ENCODE measurements around the gene DAB1.

Gene DAB1

DNA sequence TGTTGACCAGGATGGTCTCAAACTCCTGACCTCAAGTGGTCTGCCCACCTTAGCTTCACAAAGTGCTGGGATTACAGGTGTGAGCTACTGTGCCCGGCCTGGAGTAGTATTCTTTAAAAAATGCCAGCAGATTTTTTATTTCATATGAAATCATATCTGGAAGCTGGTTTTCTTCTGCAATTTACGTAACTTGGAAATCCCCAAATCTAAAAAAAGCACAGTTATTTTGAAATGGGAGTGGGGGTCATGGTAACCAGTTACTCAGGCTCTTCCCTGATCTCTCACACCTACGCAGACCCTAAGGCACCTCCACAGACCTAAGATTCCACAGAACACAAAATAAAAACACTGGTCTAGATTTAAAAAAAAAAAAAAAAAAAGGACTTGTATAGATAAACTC lies 219.8 kb downstream of the DAB1 start:
- DNase-seq (no peak), ATAC-seq (no peak)
- no peaks in the 10 kb centered on the region for H3K27me3 Mint-ChIP-seq
- no peak overlapping the region for H3K4me3 Mint-ChIP-seq
- H3K27ac Mint-ChIP-seq: no peak overlapping the region
- no peaks in the 10 kb centered on the region for H3K4me1 Mint-ChIP-seq
- no peaks in the 10 kb centered on the region for H3K9me3 Mint-ChIP-seq
- H3K36me3 Mint-ChIP-seq (ENCODE audit: low read depth): no peaks in the 10 kb centered on the region

DNA sequence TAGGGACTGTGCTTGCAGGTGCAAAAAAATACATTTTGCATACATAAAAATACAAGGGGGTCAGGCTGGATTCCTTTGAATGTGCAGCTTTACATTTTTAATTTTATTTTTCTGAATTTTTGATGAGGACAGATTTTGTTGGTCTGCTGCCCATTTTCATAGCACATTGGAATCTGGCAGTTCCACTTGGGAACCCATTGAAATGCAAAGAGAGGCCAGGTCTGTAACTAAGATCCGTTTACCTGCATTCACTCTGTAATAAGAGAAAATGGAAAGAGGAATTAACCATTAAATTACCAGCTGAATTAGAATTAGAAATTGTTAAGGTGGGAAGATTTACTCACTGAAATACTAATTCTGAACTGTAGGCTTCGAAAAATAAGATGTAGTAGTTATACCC lies 221.6 kb downstream of the DAB1 start:
- DNase-seq: no peak
- ATAC-seq: no peak
- Mint-ChIP-seq H3K4me3 (no peak overlapping the region), H3K27me3 (no peaks in the 10 kb centered on the region), H3K4me1 (no peaks in the 10 kb centered on the region), H3K9me3 (no peaks in the 10 kb centered on the region), H3K36me3 (ENCODE audit: low read depth) (no peaks in the 10 kb centered on the region), H3K27ac (no peak overlapping the region)

DNA sequence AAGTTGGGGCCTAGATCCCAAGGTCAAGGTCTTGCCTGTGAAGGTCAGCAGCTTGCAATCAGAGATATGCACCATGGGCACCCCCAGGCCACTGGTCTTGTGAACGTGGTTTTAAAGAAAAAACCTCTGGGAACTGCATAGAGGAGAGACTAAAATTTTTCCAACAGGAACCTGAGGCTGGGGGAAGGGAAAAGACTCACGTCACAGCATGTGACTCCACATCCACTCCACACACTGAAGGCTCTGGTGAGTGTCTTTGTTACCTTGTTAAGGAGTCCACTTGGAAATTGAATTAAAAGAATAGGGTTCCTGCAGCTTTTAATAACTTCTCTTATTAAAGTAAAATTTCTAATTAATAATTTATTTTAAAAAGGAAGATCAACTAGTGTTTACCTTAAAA lies 224.9 kb downstream of the DAB1 start:
- no peaks in the 10 kb centered on the region for H3K36me3 Mint-ChIP-seq (ENCODE audit: low read depth)
- no peak for ATAC-seq
- no peak overlapping the region for H3K4me3 Mint-ChIP-seq
- DNase-seq: no peak
- no peaks in the 10 kb centered on the region for H3K27me3 Mint-ChIP-seq
- H3K9me3 Mint-ChIP-seq: no peaks in the 10 kb centered on the region
- H3K27ac Mint-ChIP-seq: no peak overlapping the region
- H3K4me1 Mint-ChIP-seq: no peaks in the 10 kb centered on the region

DNA sequence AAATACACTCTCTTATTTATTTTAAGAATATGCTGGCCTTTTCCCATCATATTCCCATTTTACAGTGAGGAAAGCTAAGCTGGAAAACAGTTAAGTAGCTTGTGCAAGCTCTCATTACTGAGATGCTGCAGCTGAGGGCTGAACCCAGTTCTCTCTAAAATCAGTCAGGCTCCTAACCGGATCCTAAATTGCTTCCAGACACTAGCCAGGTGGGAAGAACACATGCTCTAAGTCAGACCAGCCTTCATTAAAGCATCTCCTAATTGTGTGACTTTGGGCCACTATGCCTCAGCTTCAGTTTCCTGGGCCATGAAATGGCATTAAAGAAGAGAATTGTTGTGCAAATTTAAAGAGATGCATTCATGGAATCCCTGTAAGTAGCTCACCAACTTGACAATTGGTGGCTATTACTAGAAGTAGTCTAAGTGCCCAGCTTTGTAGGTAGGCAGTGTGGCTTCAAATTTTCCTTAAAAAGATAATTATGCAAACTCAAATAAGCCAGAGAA lies 228.4 kb downstream of the DAB1 start:
- ATAC-seq: no peak

DNA sequence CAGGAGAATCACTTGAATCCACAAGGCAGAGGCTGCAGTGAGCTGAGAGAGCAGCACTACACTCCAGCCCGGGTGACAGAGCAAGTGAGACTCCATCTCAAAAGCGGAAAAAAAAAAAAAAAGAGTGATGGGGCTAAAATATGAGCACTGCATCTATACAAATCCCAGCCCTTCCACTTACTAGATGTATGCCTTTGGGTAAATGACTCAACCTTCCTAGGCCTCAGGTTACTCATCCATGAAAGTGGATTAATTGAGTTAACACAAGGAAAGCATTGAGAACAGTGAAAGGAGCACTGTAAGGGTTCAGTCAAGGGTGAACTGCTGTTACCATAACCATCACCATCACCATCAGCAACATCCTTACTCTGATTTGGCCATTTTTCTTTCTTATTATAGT lies 231.6 kb downstream of the DAB1 start:
- DNase-seq: no peak

More for the DNA sequence above, 228.4 kb downstream of the DAB1 start:
- H3K27me3 Mint-ChIP-seq: no peaks in the 10 kb centered on the region
- H3K4me3 Mint-ChIP-seq: no peak overlapping the region
- DNase-seq: no peak
- no peaks in the 10 kb centered on the region for H3K9me3 Mint-ChIP-seq
- H3K36me3 Mint-ChIP-seq (ENCODE audit: low read depth): no peaks in the 10 kb centered on the region
- H3K27ac Mint-ChIP-seq: no peak overlapping the region
- no peaks in the 10 kb centered on the region for H3K4me1 Mint-ChIP-seq

DNA sequence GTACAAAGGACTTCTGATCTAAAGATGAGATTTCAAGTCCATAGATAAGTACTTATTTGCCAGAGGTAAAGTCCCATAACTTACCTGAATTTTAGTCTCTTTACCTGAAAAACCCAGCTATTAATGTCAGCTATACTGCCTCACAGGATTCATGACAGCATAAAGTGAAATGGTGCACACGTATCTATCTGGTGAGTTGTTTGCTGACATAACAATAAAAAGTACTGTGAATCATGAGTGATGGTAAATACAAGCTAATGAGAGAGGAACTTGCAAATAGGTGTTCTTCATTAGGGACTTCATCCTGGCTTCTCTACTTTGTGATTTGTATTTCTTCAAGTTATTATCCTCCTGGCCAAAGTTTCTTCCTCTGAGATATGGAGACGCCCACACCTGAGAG lies 233.0 kb downstream of the DAB1 start:
- no peaks in the 10 kb centered on the region for H3K36me3 Mint-ChIP-seq (ENCODE audit: low read depth)

More for the DNA sequence above, 231.6 kb downstream of the DAB1 start:
- Mint-ChIP-seq H3K4me3 (no peak overlapping the region), H3K4me1 (no peaks in the 10 kb centered on the region), H3K36me3 (ENCODE audit: low read depth) (no peaks in the 10 kb centered on the region), H3K27me3 (no peaks in the 10 kb centered on the region), H3K9me3 (no peaks in the 10 kb centered on the region), H3K27ac (no peak overlapping the region)
- no peak for ATAC-seq

DNA sequence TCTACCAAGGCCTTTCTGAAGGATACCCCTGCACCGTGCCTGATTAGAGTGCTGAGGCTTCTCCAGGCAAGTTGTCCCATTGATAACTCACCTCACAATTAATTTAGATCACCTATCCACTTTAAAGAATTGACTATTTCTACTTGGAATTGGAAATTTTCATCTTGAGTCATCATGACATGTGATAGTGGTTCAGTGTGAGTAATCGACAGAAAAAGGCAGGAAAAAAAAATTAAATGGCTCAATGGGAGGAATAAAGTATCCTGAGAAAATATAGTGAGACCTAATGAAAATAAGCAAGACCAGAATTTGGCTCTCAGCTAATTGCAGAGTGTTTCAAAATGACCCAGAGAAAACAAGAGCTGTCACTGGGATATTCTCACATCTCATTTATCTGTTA lies 235.7 kb downstream of the DAB1 start:
- Mint-ChIP-seq H3K9me3 (no peaks in the 10 kb centered on the region), H3K27me3 (no peaks in the 10 kb centered on the region), H3K27ac (no peak overlapping the region), H3K4me3 (no peak overlapping the region), H3K4me1 (no peaks in the 10 kb centered on the region), H3K36me3 (ENCODE audit: low read depth) (no peaks in the 10 kb centered on the region)
- DNase-seq (no peak), ATAC-seq (no peak)

More for the DNA sequence above, 233.0 kb downstream of the DAB1 start:
- Mint-ChIP-seq H3K27ac (no peak overlapping the region), H3K4me3 (no peak overlapping the region), H3K27me3 (no peaks in the 10 kb centered on the region), H3K4me1 (no peaks in the 10 kb centered on the region), H3K9me3 (no peaks in the 10 kb centered on the region)
- DNase-seq (no peak), ATAC-seq (no peak)

DNA sequence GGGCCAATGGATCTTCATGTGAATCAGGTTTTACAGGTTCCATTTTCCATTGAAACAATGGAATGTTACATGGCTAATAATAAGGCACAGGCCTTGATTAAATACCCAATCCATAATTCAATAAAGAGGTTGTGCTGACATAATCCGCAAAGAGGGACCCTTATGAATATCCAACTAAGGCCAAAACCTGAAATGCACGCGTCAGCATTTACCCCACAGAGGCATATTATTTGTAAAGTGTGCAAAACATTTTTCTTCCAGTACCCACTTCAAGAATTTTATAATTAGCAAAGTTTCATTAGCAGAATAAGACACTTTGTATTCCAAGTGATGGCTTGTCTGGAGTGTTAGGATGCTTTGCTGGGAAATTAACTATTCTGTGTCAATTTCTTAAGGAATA lies 237.4 kb downstream of the DAB1 start:
- Mint-ChIP-seq H3K27ac (no peak overlapping the region), H3K4me1 (no peaks in the 10 kb centered on the region), H3K4me3 (no peak overlapping the region), H3K9me3 (no peaks in the 10 kb centered on the region), H3K36me3 (ENCODE audit: low read depth) (no peaks in the 10 kb centered on the region), H3K27me3 (no peaks in the 10 kb centered on the region)
- DNase-seq (no peak), ATAC-seq (no peak)

DNA sequence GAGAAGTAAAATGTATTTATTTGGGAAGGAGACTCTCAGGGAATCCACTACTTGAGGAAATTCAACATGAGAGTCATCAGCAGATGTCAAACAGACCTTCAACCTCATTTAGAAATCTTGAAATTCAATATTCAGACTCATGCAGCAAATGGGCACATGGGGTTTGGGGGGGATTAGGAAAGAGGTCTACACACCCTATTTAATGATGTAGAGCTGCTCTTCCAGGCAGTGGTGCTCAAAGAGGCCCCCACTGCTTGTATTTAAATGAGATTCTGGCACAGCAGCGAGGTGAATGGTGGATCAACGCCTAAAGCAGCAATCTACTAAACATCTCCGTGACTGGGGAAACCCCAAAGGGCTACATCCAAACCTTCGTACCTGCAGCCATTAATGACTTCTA lies 244.9 kb downstream of the DAB1 start:
- no peak for ATAC-seq
- no peak overlapping the region for H3K27ac Mint-ChIP-seq
- no peak overlapping the region for H3K4me3 Mint-ChIP-seq
- no peak for DNase-seq
- no peaks in the 10 kb centered on the region for H3K36me3 Mint-ChIP-seq (ENCODE audit: low read depth)
- peaks cover 9% of the 10 kb centered on the region for H3K9me3 Mint-ChIP-seq
- H3K27me3 Mint-ChIP-seq: no peaks in the 10 kb centered on the region
- H3K4me1 Mint-ChIP-seq: no peaks in the 10 kb centered on the region

DNA sequence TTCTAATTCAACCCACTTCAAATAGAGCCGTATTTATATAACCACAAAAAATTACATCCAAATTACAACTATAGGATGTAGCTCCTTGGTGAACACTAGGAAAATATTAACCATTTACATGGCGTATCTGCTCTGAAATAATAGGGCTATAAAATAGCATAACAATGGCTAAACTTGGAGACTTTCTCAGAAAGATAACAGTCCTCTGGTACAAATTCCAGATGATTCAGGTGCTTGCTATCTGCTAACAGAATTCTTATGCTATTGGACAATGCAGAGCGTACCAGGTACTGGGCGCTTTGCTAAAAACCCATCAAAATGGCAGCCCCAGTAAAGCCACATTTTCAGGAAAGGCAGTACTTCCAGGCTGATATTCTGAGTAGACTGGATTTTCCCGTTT lies 248.4 kb downstream of the DAB1 start:
- ATAC-seq: no peak
- Mint-ChIP-seq H3K27me3 (no peaks in the 10 kb centered on the region), H3K9me3 (peaks cover 12% of the 10 kb centered on the region), H3K4me1 (no peaks in the 10 kb centered on the region), H3K4me3 (no peak overlapping the region), H3K27ac (no peak overlapping the region), H3K36me3 (ENCODE audit: low read depth) (no peaks in the 10 kb centered on the region)
- no peak for DNase-seq

DNA sequence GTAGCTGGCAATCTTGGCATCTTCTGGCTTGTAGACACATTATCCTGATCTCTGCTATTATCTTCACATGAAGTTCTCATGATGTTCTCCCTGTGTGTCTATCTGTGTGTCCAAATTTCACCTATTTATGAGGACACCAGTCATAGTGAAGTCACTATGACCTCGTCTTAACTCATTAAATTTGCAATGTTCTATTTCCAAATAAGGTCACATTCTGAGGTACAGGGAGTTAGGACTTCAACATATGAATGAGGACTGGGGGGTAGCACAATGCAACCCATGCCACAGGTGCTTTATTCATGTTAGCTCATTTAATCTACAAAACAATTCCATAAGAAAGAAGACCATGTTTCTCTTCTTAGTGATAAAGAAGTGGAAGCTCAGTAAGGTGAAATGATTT lies 251.8 kb downstream of the DAB1 start:
- Mint-ChIP-seq H3K4me1 (no peaks in the 10 kb centered on the region), H3K27me3 (no peaks in the 10 kb centered on the region), H3K36me3 (ENCODE audit: low read depth) (no peaks in the 10 kb centered on the region), H3K27ac (no peak overlapping the region), H3K9me3 (peaks cover 9% of the 10 kb centered on the region), H3K4me3 (no peak overlapping the region)
- no peak for ATAC-seq
- no peak for DNase-seq

DNA sequence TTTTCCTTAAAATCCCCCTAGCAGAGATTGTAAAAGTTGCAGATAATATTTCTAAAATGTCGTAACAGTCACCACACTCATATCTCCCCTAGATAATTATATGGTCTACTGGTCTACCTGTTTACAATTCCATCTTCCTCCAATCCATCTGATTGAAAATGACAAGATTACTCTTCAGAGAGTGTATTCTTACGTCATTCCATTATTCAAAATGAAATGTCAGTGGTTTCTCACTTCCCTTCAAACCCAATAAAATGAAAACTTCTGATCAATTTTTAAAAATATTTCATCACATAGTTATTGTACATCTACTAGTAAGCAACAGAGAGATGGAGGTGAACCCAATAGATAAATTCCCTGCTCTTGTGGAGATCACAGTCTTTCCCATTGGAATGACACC lies 255.9 kb downstream of the DAB1 start:
- Mint-ChIP-seq H3K4me1 (no peaks in the 10 kb centered on the region), H3K4me3 (no peak overlapping the region), H3K36me3 (ENCODE audit: low read depth) (no peaks in the 10 kb centered on the region), H3K27me3 (no peaks in the 10 kb centered on the region), H3K27ac (no peak overlapping the region), H3K9me3 (peaks cover 3% of the 10 kb centered on the region)
- DNase-seq (no peak), ATAC-seq (no peak)

DNA sequence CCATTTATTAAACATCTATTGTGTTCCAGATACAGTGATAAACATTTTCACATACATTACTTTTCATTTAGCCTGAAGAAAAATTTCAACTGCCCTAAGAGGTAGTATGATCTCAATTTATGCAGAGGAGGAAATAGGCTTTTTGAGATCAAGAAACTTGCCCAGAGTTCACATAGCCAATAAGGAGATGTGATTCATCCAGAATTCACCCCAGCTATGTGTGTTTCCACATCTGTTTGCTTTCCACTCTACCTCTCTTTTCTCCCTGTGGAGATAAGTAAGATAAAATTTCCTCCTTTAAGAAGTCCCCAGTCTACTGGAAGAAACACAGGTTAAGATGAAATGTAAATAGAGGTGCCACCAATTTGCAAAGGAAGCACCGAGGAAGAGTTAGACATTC lies 258.3 kb downstream of the DAB1 start:
- Mint-ChIP-seq H3K9me3 (no peaks in the 10 kb centered on the region), H3K27ac (no peak overlapping the region), H3K4me1 (no peaks in the 10 kb centered on the region), H3K4me3 (no peak overlapping the region), H3K27me3 (no peaks in the 10 kb centered on the region), H3K36me3 (ENCODE audit: low read depth) (no peaks in the 10 kb centered on the region)
- DNase-seq (no peak), ATAC-seq (no peak)

DNA sequence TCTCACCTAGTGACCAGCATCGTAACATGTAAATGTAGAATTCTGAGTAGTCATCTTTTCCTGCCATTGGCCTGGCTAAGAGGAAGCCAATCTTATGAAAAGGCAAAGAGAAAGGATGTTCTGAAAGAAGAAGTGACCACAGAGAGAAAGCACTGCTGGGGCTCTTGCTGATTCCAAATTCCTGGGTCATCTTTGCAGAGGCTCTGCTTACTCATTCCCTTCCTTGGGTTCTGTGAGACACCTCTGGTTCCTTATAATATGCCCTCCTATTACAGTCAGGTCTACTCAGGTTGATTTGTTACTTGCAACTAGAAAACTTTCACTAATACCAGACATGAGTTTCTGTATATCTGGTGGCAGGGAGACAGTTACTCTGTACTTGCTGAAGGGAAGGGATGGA lies 259.3 kb downstream of the DAB1 start:
- DNase-seq: no peak
- H3K4me1 Mint-ChIP-seq: no peaks in the 10 kb centered on the region
- no peaks in the 10 kb centered on the region for H3K27me3 Mint-ChIP-seq
- H3K36me3 Mint-ChIP-seq (ENCODE audit: low read depth): no peaks in the 10 kb centered on the region
- H3K4me3 Mint-ChIP-seq: no peak overlapping the region
- H3K9me3 Mint-ChIP-seq: no peaks in the 10 kb centered on the region
- no peak overlapping the region for H3K27ac Mint-ChIP-seq
- no peak for ATAC-seq

DNA sequence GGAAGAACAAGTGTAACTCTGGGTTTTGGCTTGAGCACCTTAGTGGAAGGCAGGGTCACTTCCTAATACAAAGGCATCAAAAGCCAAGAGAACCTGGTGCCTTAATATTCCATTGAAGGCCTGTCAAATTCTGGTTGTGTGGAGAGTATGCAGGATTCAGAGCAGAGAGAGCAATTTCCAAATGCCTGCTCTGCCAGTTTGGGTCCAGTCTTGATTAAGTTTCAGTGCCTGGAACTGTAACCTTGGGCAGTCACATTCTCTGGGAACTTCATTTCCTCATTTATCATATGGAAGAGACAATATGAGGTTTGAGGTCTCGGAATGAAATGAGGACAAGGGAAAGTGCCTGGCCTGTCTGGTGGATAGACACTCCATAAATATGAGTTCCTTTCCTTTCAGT lies 260.1 kb downstream of the DAB1 start:
- Mint-ChIP-seq H3K4me3 (no peak overlapping the region), H3K4me1 (no peaks in the 10 kb centered on the region), H3K27me3 (no peaks in the 10 kb centered on the region), H3K36me3 (ENCODE audit: low read depth) (no peaks in the 10 kb centered on the region), H3K9me3 (no peaks in the 10 kb centered on the region), H3K27ac (no peak overlapping the region)
- ATAC-seq: no peak
- DNase-seq: no peak

DNA sequence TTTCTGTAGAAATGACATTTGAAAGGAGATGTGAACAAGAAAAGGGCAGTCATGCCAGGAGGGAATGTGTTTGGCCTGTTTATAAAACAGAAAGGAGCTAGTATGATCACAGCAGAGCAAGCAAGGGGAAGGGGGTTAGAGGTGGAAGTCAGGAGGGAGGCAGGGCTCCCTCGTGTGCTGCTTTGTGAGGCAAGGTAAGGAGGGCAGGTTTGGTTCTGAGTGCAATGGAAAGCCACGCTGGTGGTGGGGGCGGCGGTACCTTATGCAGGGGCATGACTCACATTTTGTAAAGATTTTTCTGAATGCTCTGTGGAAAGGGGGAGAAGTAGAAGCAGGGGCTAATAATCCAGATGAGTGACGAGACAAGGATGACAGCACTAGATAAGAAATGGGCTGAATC lies 260.5 kb downstream of the DAB1 start:
- Mint-ChIP-seq H3K27ac (no peak overlapping the region), H3K4me3 (no peak overlapping the region), H3K36me3 (ENCODE audit: low read depth) (no peaks in the 10 kb centered on the region), H3K27me3 (no peaks in the 10 kb centered on the region), H3K9me3 (no peaks in the 10 kb centered on the region), H3K4me1 (no peaks in the 10 kb centered on the region)
- ATAC-seq (peak; percentile 24), DNase-seq (no peak)
